Nephron (organoid): ENCODE data around the gene THAP8.

Experiments used
- H3K27ac Mint-ChIP-seq, 3 experiments: 2 replicates each; pipeline ENCODE4 v1.8.0; 2020; ENCODE audit warnings: mixed read lengths in 3 of 3, mild to moderate bottlenecking in 2 of 3, moderate library complexity in 1 of 3
- H3K27me3 Mint-ChIP-seq: 2 replicates; pipeline ENCODE4 v1.8.0; 2021; ENCODE audit warnings: low read depth, mild to moderate bottlenecking, moderate library complexity, mixed read lengths
- H3K36me3 Mint-ChIP-seq: 2 replicates; pipeline ENCODE4 v1.8.0; 2020; ENCODE audit warnings: low read depth, mixed read lengths
- H3K4me1 Mint-ChIP-seq: 2 replicates; pipeline ENCODE4 v1.8.0; 2020; ENCODE audit warnings: mixed read lengths
- H3K4me3 Mint-ChIP-seq, 3 experiments: 2 replicates each; pipeline ENCODE4 v1.8.0; 2020; ENCODE audit warnings: mild to moderate bottlenecking in 3 of 3, mixed read lengths in 3 of 3, moderate library complexity in 2 of 3
- H3K9me3 Mint-ChIP-seq: 2 replicates; pipeline ENCODE4 v1.8.0; 2020; ENCODE audit warnings: mixed read lengths
- CTCF ChIP-seq, 3 experiments: fragments of 200-600 bp; sonication (generic); IDR thresholded peaks; one replicate each; pipeline ENCODE4 v1.5.0; 2021; ENCODE audit warnings: antibody characterized with exemption in 3 of 3; ENCODE audit not compliant: unreplicated experiment in 3 of 3

Gene THAP8

DNA sequence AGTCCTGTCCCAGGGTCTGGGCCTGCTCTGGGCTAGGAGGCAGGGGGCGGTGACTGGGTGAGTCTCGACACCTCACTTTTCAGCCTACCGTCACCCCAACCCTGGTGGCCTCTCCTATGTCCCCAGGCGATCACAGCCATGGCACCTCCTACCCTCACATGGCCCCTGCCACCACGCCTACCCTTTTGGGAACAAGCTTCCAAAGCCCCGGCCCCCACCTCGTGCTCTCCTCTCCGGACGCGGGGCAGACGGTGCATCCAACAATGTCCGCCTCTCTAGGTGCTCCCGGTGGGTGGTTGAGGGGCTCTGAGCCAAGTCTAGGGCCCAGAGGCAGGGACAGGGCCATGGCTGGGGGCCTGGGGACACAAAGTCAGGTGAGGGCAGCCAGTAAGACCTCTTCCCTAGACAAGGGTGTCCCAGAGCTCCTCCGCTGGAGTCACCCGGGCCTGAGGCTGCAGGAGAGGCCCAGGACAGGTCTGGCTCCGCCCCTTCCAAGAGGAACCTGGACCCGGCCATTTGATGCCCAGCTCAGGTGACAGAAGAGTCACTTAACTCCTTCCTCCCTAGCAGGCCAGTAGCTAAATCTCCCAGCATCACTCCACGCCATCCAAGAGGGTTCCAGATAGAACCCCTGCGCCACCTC lies 45.6 kb downstream of the THAP8 start, which contains the start of gene SYNE4:
Gene SYNE4, minus strand, starts transcription at position 478 of the 643 bp plus-strand sequence. Its CDS starts 132 bp downstream, at position 346.
- peaks cover 12% of the 10 kb centered on the region for H3K4me1 Mint-ChIP-seq

DNA sequence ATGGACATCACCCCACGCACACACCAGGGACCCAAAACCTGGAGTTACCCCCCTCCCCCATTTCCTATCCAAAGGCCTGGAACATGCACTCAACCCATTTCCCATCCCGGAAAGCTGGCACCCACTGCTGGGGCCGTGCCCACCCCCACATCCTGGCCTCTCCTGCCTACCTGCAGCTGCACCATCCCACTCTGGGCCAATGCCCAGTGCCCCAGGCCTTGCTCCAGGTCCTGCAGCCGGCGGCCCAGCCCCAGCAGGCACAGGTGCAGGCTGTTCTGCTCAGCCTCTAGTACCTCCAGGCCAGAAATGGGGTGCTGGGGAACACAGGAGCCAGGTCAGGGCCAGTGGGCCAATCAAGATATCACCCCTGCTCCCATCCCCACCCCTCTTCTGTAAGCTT lies 47.1 kb downstream of the THAP8 start:
- Mint-ChIP-seq H3K4me1 (peaks cover 9% of the 10 kb centered on the region), H3K36me3 (peaks cover 9% of the 10 kb centered on the region), H3K27ac (no peak overlapping the region), H3K27me3 (peaks cover 16% of the 10 kb centered on the region), H3K9me3 (no peaks in the 10 kb centered on the region), H3K4me3 (no peak overlapping the region)
- TF ChIP-seq CTCF (IDR thresholded peaks at IDR 0.05; ENCODE audit: unreplicated experiment in 3 of 3) = no peak

More for the DNA sequence above, 45.6 kb downstream of the THAP8 start, which contains the start of gene SYNE4:
- H3K36me3 Mint-ChIP-seq = peaks cover 9% of the 10 kb centered on the region
- TF ChIP-seq CTCF (IDR thresholded peaks at IDR 0.05; ENCODE audit: unreplicated experiment in 3 of 3) = no peak
- peak within 1 kb of the TSS; percentile 79 to 82 (median 81) for H3K4me3 Mint-ChIP-seq
- H3K27me3 Mint-ChIP-seq = peaks cover 16% of the 10 kb centered on the region
- H3K9me3 Mint-ChIP-seq = no peaks in the 10 kb centered on the region
- peak within 1 kb of the TSS; percentile 50 to 86 (median 74) for H3K27ac Mint-ChIP-seq

DNA sequence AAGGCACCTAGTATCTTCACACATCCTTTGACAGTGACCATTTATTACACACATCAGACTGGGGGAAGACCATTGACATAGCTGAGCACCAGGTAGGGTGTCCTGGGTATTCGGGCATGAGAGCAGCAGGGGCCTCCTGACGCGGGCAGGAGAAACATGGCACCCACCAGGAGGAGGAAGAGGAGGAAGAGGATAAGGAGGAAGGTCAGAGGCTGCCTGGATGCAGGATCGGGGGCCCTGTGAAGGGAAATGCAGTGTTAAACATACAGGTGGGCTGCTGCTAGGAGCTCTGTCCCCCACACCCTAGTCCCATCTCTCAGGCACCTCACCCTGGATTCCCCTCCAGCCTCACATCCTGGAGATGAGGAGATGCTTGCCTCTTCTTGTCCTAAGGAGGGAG lies 50.8 kb downstream of the THAP8 start:
- peaks cover 4% of the 10 kb centered on the region for H3K27me3 Mint-ChIP-seq

GRCh38 chr19:36001605-36002004 lies 52.5 kb downstream of the THAP8 start:
- H3K9me3 Mint-ChIP-seq = no peaks in the 10 kb centered on the region

More for the DNA sequence above, 50.8 kb downstream of the THAP8 start:
- H3K4me3 Mint-ChIP-seq = no peak overlapping the region
- H3K9me3 Mint-ChIP-seq = no peaks in the 10 kb centered on the region
- TF ChIP-seq CTCF (IDR thresholded peaks at IDR 0.05; ENCODE audit: unreplicated experiment in 3 of 3) = no peak
- H3K27ac Mint-ChIP-seq = no peak overlapping the region
- H3K36me3 Mint-ChIP-seq = peaks cover 12% of the 10 kb centered on the region
- no peaks in the 10 kb centered on the region for H3K4me1 Mint-ChIP-seq

GRCh38 chr19:35996777-35997176 lies 57.3 kb downstream of the THAP8 start:
- Mint-ChIP-seq H3K27ac (peak overlapping the region in 1 of 3 experiments; percentile 22), H3K27me3 (no peaks in the 10 kb centered on the region), H3K9me3 (no peaks in the 10 kb centered on the region), H3K4me3 (peak overlapping the region; percentile 86 to 92 (median 88)), H3K36me3 (peaks cover 8% of the 10 kb centered on the region), H3K4me1 (peaks cover 21% of the 10 kb centered on the region)
- TF ChIP-seq CTCF (IDR thresholded peaks at IDR 0.05; ENCODE audit: unreplicated experiment in 3 of 3) = no peak

More at GRCh38 chr19:36001605-36002004, 52.5 kb downstream of the THAP8 start:
- Mint-ChIP-seq H3K27me3 (peaks cover 4% of the 10 kb centered on the region), H3K4me1 (peaks cover 7% of the 10 kb centered on the region), H3K36me3 (peaks cover 17% of the 10 kb centered on the region), H3K4me3 (no peak overlapping the region), H3K27ac (no peak overlapping the region)
- TF ChIP-seq CTCF (IDR thresholded peaks at IDR 0.05; ENCODE audit: unreplicated experiment in 3 of 3) = no peak
